Ascending aorta (tissue), 2 donors: ENCODE results near the gene FBXO17. TPM values are rescaled to one million over a fixed set of nuclear protein-coding genes. Genes with fewer than 3 reads are reported as not detected.

ENCODE experiments used
- DNase-seq, 2 donors: peaks; one replicate each; pipeline ENCODE4 v3.0.0-alpha.2; 2019; ENCODE audit warnings: low spot score in 2 of 2
- H3K27ac ChIP-seq, 2 donors: fragments of 200-600 bp; sonication (generic); one replicate each; pipeline ENCODE4 v1.5.1; 2016 to 2017; ENCODE audit warnings: mild to moderate bottlenecking in 1 of 2
- H3K27me3 ChIP-seq: fragments of 200-600 bp; sonication (generic); one replicate; pipeline ENCODE4 v1.5.1; 2017
- H3K36me3 ChIP-seq, 2 donors: fragments of 200-600 bp; sonication (generic); one replicate each; pipeline ENCODE4 v1.5.1; 2016
- H3K4me1 ChIP-seq, 2 donors: fragments of 200-600 bp; sonication (generic); one replicate each; pipeline ENCODE4 v1.5.1; 2016 to 2017; ENCODE audit warnings: mild to moderate bottlenecking in 1 of 2
- H3K4me3 ChIP-seq, 2 donors: fragments of 200-600 bp; sonication (generic); one replicate each; pipeline ENCODE4 v1.5.1; 2016 to 2017; ENCODE audit warnings: mild to moderate bottlenecking in 1 of 2
- H3K9me3 ChIP-seq, 2 donors: fragments of 200-600 bp; sonication (generic); one replicate each; pipeline ENCODE4 v1.5.1; 2016
- intact Hi-C: fragments of 100-400 bp; cut with DNase I; formaldehyde crosslinking; loops from one replicate; pipeline ENCODE4 v1.15.1; 2023
- total RNA-seq: library from RNA; depleted of rRNA; stranded (reverse); fragments of >200 nt; gene quantifications from one replicate; pipeline ENCODE4 v1.1.0, GENCODE V29; 2016
- TF ChIP-seq, protein P1 (sequence below), 3 experiments: fragments of 200-600 bp in 2 of 3; fragments of 450-650 bp in 1 of 3; sonication (generic) in 2 of 3; IDR thresholded peaks; one replicate each; pipeline ENCODE4 v1.5.1; 2016 to 2019; ENCODE audit warnings: antibody characterized with exemption in 3 of 3, mild to moderate bottlenecking in 1 of 3, moderate library complexity in 1 of 3

The FBXO17 gene
- total RNA-seq, 1 donor from 2014 or later = 47.4 TPM

DNA sequence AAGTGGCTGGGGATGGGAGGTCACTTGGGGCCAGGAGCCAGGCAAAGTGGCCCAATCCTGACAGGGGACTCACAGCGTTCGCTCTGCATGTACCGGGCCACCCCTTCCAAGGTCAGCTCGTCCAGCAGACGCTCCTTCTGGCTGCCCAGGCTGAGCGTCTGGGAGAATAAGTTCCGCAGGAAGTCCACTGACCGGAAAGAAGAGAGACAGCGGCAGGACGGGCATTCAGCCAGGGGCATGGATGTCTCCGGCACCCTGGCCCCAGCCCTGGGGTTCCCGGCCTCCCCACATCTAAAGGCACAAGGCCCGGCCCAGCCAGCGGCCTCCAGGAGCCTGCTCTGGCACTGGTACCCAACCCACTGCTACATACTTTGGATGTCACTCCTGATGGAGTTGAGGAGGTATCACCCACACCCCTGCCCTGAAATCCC, 82.2 kb downstream of the FBXO17 start:
- TF ChIP-seq, protein P1, sequence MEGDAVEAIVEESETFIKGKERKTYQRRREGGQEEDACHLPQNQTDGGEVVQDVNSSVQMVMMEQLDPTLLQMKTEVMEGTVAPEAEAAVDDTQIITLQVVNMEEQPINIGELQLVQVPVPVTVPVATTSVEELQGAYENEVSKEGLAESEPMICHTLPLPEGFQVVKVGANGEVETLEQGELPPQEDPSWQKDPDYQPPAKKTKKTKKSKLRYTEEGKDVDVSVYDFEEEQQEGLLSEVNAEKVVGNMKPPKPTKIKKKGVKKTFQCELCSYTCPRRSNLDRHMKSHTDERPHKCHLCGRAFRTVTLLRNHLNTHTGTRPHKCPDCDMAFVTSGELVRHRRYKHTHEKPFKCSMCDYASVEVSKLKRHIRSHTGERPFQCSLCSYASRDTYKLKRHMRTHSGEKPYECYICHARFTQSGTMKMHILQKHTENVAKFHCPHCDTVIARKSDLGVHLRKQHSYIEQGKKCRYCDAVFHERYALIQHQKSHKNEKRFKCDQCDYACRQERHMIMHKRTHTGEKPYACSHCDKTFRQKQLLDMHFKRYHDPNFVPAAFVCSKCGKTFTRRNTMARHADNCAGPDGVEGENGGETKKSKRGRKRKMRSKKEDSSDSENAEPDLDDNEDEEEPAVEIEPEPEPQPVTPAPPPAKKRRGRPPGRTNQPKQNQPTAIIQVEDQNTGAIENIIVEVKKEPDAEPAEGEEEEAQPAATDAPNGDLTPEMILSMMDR (IDR thresholded peaks at IDR 0.05) = no peak
- H3K9me3 ChIP-seq = no peaks in the 10 kb centered on the region
- intact Hi-C loops = loop anchor here (10.0 kb wide), 1 partner anchor 349 kb away; no protein-coding TSS in a partner anchor
- peaks cover 3 to 4% of the 10 kb centered on the region in 2 donors for H3K4me1 ChIP-seq
- peaks cover 29 to 40% of the 10 kb centered on the region in 2 donors for H3K36me3 ChIP-seq
- H3K27me3 ChIP-seq = no peaks in the 10 kb centered on the region
- no peak overlapping the region for H3K4me3 ChIP-seq
- H3K27ac ChIP-seq = no peak overlapping the region
- DNase-seq = no peak

DNA sequence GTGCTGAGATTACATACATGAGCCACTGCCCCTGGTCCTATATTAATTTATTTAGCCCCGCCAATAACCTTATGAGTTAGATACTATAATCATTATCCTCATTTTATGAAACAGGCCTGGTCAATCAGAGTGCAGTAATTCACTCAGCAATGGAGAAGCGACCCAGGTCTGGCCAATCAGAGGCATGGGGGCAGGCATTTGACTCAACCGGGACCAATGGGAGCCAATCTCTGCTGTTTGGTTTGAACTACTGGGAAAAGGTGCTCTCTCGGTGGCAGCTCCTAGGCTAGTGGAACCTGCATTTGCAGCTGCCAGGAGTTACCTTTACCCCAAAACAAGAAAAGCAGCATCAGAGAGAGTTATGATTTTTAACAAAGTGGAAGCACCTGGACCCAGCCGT, 82.7 kb downstream of the FBXO17 start:
- Histone ChIP-seq H3K36me3 (peaks cover 34 to 45% of the 10 kb centered on the region in 2 donors), H3K4me3 (no peak overlapping the region)
- intact Hi-C loops = loop anchor here (10.0 kb wide), 1 partner anchor 348 kb away; no protein-coding TSS in a partner anchor

GRCh38 chr19:38891771-38892170, 83.8 kb downstream of the FBXO17 start:
- intact Hi-C loops = loop anchor here (10.0 kb wide), 1 partner anchor 347 kb away; no protein-coding TSS in a partner anchor
- H3K4me3 ChIP-seq = no peak overlapping the region
- H3K36me3 ChIP-seq = peaks cover 36 to 45% of the 10 kb centered on the region in 2 donors

More for the DNA sequence above, 82.7 kb downstream of the FBXO17 start:
- Histone ChIP-seq H3K4me1 (no peaks in the 10 kb centered on the region), H3K9me3 (no peaks in the 10 kb centered on the region), H3K27me3 (no peaks in the 10 kb centered on the region), H3K27ac (no peak overlapping the region)
- TF ChIP-seq, protein P1 (IDR thresholded peaks at IDR 0.05) = no peak
- DNase-seq = no peak

More at GRCh38 chr19:38891771-38892170, 83.8 kb downstream of the FBXO17 start:
- Histone ChIP-seq H3K4me1 (no peaks in the 10 kb centered on the region), H3K9me3 (no peaks in the 10 kb centered on the region), H3K27me3 (no peaks in the 10 kb centered on the region), H3K27ac (no peak overlapping the region)
- DNase-seq = no peak
- TF ChIP-seq, protein P1 (IDR thresholded peaks at IDR 0.05) = no peak

Other genes with a start within 250 kb of the FBXO17 start
- gene CAPN12, start 231.3 kb downstream of the FBXO17 start, total RNA-seq = not detected
- gene LGALS7, start 202.2 kb downstream of the FBXO17 start, total RNA-seq = not detected
- gene LGALS7B, start 186.5 kb downstream of the FBXO17 start, total RNA-seq = not detected
- not detected for gene LGALS4, start 162.8 kb downstream of the FBXO17 start, total RNA-seq
- gene ECH1, start 143.9 kb downstream of the FBXO17 start, total RNA-seq = 67.6 TPM
- gene HNRNPL, start 125.8 kb downstream of the FBXO17 start, total RNA-seq = 110 TPM
- gene RINL, start 97.5 kb downstream of the FBXO17 start, total RNA-seq = 7.0 TPM
- 53.1 TPM for gene SIRT2, start 76.1 kb downstream of the FBXO17 start, total RNA-seq
- 6.3 TPM for gene NFKBIB, start 75.8 kb downstream of the FBXO17 start, total RNA-seq
- not detected for gene CCER2, start 63.6 kb downstream of the FBXO17 start, total RNA-seq
- 1.4 TPM for gene SARS2, start 45.0 kb downstream of the FBXO17 start, total RNA-seq
- 9.9 TPM for gene MRPS12, start 44.8 kb downstream of the FBXO17 start, total RNA-seq
- 144 TPM for gene FBXO27, start 56.8 kb upstream of the FBXO17 start, total RNA-seq
- not detected for gene ACP7, start 108.6 kb upstream of the FBXO17 start, total RNA-seq
- 27.4 TPM for gene PAK4, start 150.0 kb upstream of the FBXO17 start, total RNA-seq
- not detected for gene NCCRP1, start 221.2 kb upstream of the FBXO17 start, total RNA-seq
- gene SYCN, start 228.5 kb upstream of the FBXO17 start, total RNA-seq = not detected